ENCODE results near the gene RNF34. TPM values are rescaled to one million over a fixed set of nuclear protein-coding genes. Genes with fewer than 3 reads are reported as not detected.
"Not testable (repeated sequence)": the region's sequence is repeated elsewhere in the genome, so short reads cannot be mapped to it uniquely, and the experiment has no call there.

Gene RNF34
- total RNA-seq, 1 donor from 2014 or later, result 63.7 TPM

- no peak for DNase-seq
- TF ChIP-seq CTCF (IDR thresholded peaks at IDR 0.05; ENCODE audit: partially characterized antibody, unreplicated experiment), result no peak
- no peaks in the 10 kb centered on the region for H3K36me3 Mint-ChIP-seq (ENCODE audit: unreplicated experiment)
- no peaks in the 10 kb centered on the region for H3K9me3 Mint-ChIP-seq (ENCODE audit: unreplicated experiment)
- H3K27ac Mint-ChIP-seq (ENCODE audit: unreplicated experiment), result no peak overlapping the region
- H3K4me1 Mint-ChIP-seq (ENCODE audit: low read depth, unreplicated experiment), result no peaks in the 10 kb centered on the region
- no peak overlapping the region for H3K4me3 Mint-ChIP-seq (ENCODE audit: unreplicated experiment)
- H3K27me3 Mint-ChIP-seq (ENCODE audit: unreplicated experiment), result peaks cover 2% of the 10 kb centered on the region
These were observed 33.9 kb upstream of the RNF34 start for GRCh38 chr12:121366063-121366459.

GRCh38 chr12:121371404-121371803, 28.5 kb upstream of the RNF34 start:
- Mint-ChIP-seq H3K27me3 (ENCODE audit: unreplicated experiment) (peaks cover 3% of the 10 kb centered on the region), H3K36me3 (ENCODE audit: unreplicated experiment) (no peaks in the 10 kb centered on the region), H3K9me3 (ENCODE audit: unreplicated experiment) (no peaks in the 10 kb centered on the region), H3K4me3 (ENCODE audit: unreplicated experiment) (no peak overlapping the region), H3K27ac (ENCODE audit: unreplicated experiment) (no peak overlapping the region), H3K4me1 (ENCODE audit: low read depth, unreplicated experiment) (no peaks in the 10 kb centered on the region)
- DNase-seq, result no peak
- no peak for TF ChIP-seq CTCF (IDR thresholded peaks at IDR 0.05; ENCODE audit: partially characterized antibody, unreplicated experiment)

- Mint-ChIP-seq H3K9me3 (ENCODE audit: unreplicated experiment) (no peaks in the 10 kb centered on the region), H3K27me3 (ENCODE audit: unreplicated experiment) (peaks cover 3% of the 10 kb centered on the region), H3K4me3 (ENCODE audit: unreplicated experiment) (no peak overlapping the region), H3K36me3 (ENCODE audit: unreplicated experiment) (no peaks in the 10 kb centered on the region), H3K27ac (ENCODE audit: unreplicated experiment) (no peak overlapping the region), H3K4me1 (ENCODE audit: low read depth, unreplicated experiment) (no peaks in the 10 kb centered on the region)
- no peak for DNase-seq
- no peak for TF ChIP-seq CTCF (IDR thresholded peaks at IDR 0.05; ENCODE audit: partially characterized antibody, unreplicated experiment)
These were observed 26.2 kb upstream of the RNF34 start for GRCh38 chr12:121373755-121374154.

GRCh38 chr12:121374336-121374735, 25.6 kb upstream of the RNF34 start:
- H3K4me3 Mint-ChIP-seq (ENCODE audit: unreplicated experiment); H3K27ac Mint-ChIP-seq (ENCODE audit: unreplicated experiment); H3K4me1 Mint-ChIP-seq (ENCODE audit: low read depth, unreplicated experiment); H3K36me3 Mint-ChIP-seq (ENCODE audit: unreplicated experiment); DNase-seq; H3K9me3 Mint-ChIP-seq (ENCODE audit: unreplicated experiment); H3K27me3 Mint-ChIP-seq (ENCODE audit: unreplicated experiment): not testable (repeated sequence)

- H3K27me3 Mint-ChIP-seq (ENCODE audit: unreplicated experiment); H3K4me3 Mint-ChIP-seq (ENCODE audit: unreplicated experiment); H3K4me1 Mint-ChIP-seq (ENCODE audit: low read depth, unreplicated experiment); H3K9me3 Mint-ChIP-seq (ENCODE audit: unreplicated experiment); H3K27ac Mint-ChIP-seq (ENCODE audit: unreplicated experiment); DNase-seq; H3K36me3 Mint-ChIP-seq (ENCODE audit: unreplicated experiment): not testable (repeated sequence)
These were observed 24.9 kb upstream of the RNF34 start for GRCh38 chr12:121374945-121375584.

GRCh38 chr12:121376754-121377697, 22.9 kb upstream of the RNF34 start:
- H3K4me1 Mint-ChIP-seq (ENCODE audit: low read depth, unreplicated experiment), result no peaks in the 10 kb centered on the region
- H3K27me3 Mint-ChIP-seq (ENCODE audit: unreplicated experiment), result peaks cover 3% of the 10 kb centered on the region
- H3K36me3 Mint-ChIP-seq (ENCODE audit: unreplicated experiment), result no peaks in the 10 kb centered on the region
- TF ChIP-seq CTCF (IDR thresholded peaks at IDR 0.05; ENCODE audit: partially characterized antibody, unreplicated experiment), result no peak
- no peaks in the 10 kb centered on the region for H3K9me3 Mint-ChIP-seq (ENCODE audit: unreplicated experiment)
- H3K27ac Mint-ChIP-seq (ENCODE audit: unreplicated experiment), result no peak overlapping the region
- no peak overlapping the region for H3K4me3 Mint-ChIP-seq (ENCODE audit: unreplicated experiment)
- no peak for DNase-seq

Data from glutamatergic neuron (in vitro differentiated cells).